ENCODE measurements around the gene UBTD2. TPM values are rescaled to one million over a fixed set of nuclear protein-coding genes. Genes with fewer than 3 reads are reported as not detected.

Gene UBTD2
- total and polyA plus RNA-seq, 2 of the 4 experiments (the other 2 are of a cell fraction) = 11.2 to 20.6 TPM

DNA sequence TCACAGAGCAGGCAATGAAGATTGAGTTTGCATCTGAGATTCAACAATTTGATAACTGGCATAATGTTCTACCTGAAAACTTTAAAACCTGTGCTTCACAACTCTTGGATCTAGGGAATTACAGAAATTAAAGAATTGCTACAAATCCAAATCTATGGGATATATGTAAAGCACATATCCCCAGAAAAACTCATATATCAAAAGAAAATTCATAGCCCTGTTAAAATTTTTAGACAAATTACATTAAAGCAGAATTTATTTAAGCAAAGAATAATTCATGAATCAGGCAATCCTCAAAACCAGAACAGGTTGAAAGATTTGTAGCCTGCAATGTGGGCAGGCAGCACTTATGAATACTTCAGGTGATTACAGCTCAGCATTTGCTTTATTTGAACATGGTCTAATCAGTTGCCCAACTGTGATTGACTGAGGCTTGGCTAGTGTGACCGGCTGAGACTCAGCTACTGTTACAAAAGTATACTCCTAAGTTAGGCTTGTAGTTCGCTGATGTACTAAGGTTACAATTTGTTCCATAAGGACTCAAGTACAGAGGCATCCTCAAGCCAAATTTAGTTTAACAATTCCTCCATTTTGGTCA lies 10.3 kb upstream of the UBTD2 start:
- ChIA-PET POLR2A (ENCODE audit: unreplicated experiment) (no interaction called here), CTCF (interaction anchor here (0.5 to 1.6 kb wide), 12 partner anchors 9 to 217 kb away, joined by 3 to 11 read pairs (median 4); no protein-coding TSS in a partner anchor)
- no peak overlapping the region for H3K27ac ChIP-seq (ENCODE audit: insufficient read depth, low read length)
- no peak overlapping the region for H3K56ac ChIP-seq (ENCODE audit: extremely low read depth, insufficient read depth, low read length)
- no peak overlapping the region for H2BK120ac ChIP-seq (ENCODE audit: low read depth, low read length)
- H3K4ac ChIP-seq (ENCODE audit: low read depth, low read length) = no peak overlapping the region
- no peak overlapping the region for H3K9ac ChIP-seq (ENCODE audit: low read depth, low read length)
- H3K9me3 ChIP-seq (ENCODE audit: control insufficient read depth, insufficient read depth, low read length) = no peaks in the 10 kb centered on the region
- no TSS peak for BruUV-seq (replicated peaks)
- H3K4me3 ChIP-seq (ENCODE audit: insufficient read depth, low read depth, low read length) = no peak overlapping the region
- H4K5ac ChIP-seq (ENCODE audit: low read depth, low read length) = no peak overlapping the region
- H4K20me1 ChIP-seq (ENCODE audit: insufficient read depth, low read length) = no peaks in the 10 kb centered on the region
- H3K27me3 ChIP-seq (ENCODE audit: control insufficient read depth, insufficient read depth, low read length) = 0 out of 2 replicates have a peak, but pooled peaks cover 2% of the 10 kb centered on the region
- TF ChIP-seq CEBPB (IDR thresholded peaks at IDR 0.05; ENCODE audit: low read depth, low read length) = no peak
- no peak for TF ChIP-seq CHD1 (IDR thresholded peaks at IDR 0.05; ENCODE audit: low read depth, low read length)
- no peak for TF ChIP-seq BHLHE40 (IDR thresholded peaks at IDR 0.05; ENCODE audit: low read depth, low read length)
- TF ChIP-seq, protein P1, sequence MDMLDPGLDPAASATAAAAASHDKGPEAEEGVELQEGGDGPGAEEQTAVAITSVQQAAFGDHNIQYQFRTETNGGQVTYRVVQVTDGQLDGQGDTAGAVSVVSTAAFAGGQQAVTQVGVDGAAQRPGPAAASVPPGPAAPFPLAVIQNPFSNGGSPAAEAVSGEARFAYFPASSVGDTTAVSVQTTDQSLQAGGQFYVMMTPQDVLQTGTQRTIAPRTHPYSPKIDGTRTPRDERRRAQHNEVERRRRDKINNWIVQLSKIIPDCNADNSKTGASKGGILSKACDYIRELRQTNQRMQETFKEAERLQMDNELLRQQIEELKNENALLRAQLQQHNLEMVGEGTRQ (IDR thresholded peaks at IDR 0.05; ENCODE audit: low read depth, low read length) = no peak
- TF ChIP-seq NFE2L2 (IDR thresholded peaks at IDR 0.05; ENCODE audit: low read depth, low read length) = no peak
- no peak for TF ChIP-seq RAD21 (IDR thresholded peaks at IDR 0.05; ENCODE audit: low read length)
- TF ChIP-seq SMC3 (IDR thresholded peaks at IDR 0.05; ENCODE audit: low read depth, low read length) = no peak
- no peak for TF ChIP-seq FOS (IDR thresholded peaks at IDR 0.05; ENCODE audit: low read depth, low read length)
- no peak for TF ChIP-seq MAFK (IDR thresholded peaks at IDR 0.05; ENCODE audit: low read depth, low read length)
- no peak for TF ChIP-seq RCOR1 (IDR thresholded peaks at IDR 0.05; ENCODE audit: insufficient replicate concordance, low read length)
- TF ChIP-seq, protein P2, sequence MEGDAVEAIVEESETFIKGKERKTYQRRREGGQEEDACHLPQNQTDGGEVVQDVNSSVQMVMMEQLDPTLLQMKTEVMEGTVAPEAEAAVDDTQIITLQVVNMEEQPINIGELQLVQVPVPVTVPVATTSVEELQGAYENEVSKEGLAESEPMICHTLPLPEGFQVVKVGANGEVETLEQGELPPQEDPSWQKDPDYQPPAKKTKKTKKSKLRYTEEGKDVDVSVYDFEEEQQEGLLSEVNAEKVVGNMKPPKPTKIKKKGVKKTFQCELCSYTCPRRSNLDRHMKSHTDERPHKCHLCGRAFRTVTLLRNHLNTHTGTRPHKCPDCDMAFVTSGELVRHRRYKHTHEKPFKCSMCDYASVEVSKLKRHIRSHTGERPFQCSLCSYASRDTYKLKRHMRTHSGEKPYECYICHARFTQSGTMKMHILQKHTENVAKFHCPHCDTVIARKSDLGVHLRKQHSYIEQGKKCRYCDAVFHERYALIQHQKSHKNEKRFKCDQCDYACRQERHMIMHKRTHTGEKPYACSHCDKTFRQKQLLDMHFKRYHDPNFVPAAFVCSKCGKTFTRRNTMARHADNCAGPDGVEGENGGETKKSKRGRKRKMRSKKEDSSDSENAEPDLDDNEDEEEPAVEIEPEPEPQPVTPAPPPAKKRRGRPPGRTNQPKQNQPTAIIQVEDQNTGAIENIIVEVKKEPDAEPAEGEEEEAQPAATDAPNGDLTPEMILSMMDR (conservative IDR thresholded peaks at IDR 0.05; ENCODE audit: low read depth, low read length) = no peak
- no peak for TF ChIP-seq MXI1 (IDR thresholded peaks at IDR 0.05; ENCODE audit: borderline replicate concordance, low read depth, low read length)
- TF ChIP-seq, protein P3, sequence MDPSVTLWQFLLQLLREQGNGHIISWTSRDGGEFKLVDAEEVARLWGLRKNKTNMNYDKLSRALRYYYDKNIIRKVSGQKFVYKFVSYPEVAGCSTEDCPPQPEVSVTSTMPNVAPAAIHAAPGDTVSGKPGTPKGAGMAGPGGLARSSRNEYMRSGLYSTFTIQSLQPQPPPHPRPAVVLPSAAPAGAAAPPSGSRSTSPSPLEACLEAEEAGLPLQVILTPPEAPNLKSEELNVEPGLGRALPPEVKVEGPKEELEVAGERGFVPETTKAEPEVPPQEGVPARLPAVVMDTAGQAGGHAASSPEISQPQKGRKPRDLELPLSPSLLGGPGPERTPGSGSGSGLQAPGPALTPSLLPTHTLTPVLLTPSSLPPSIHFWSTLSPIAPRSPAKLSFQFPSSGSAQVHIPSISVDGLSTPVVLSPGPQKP (IDR thresholded peaks at IDR 0.05; ENCODE audit: borderline replicate concordance, low read depth, low read length) = no peak
- no peak for TF ChIP-seq MAZ (IDR thresholded peaks at IDR 0.05; ENCODE audit: borderline replicate concordance, low read depth, low read length)
- TF ChIP-seq POLR2A (IDR thresholded peaks at IDR 0.05; ENCODE audit: low read depth, low read length) = no peak
- H3K4me1 ChIP-seq (ENCODE audit: control insufficient read depth, insufficient read depth, low read length) = no peaks in the 10 kb centered on the region
- no peak overlapping the region for H3K18ac ChIP-seq (ENCODE audit: low read depth, low read length)
- no peaks in the 10 kb centered on the region for H3K9me1 ChIP-seq (ENCODE audit: insufficient read depth, low read length)
- no peak overlapping the region for H3K14ac ChIP-seq (replicated peaks; ENCODE audit: low read depth, low read length)
- dilution Hi-C loops (cut with HindIII; ENCODE audit: low sequenced_read_pairs, unreplicated experiment) = no loop called here
- no peaks in the 10 kb centered on the region for H3K79me1 ChIP-seq (ENCODE audit: low read depth in 1 of 2, low read length in 2 of 2)
- H2BK15ac ChIP-seq (ENCODE audit: low read depth, low read length) = no peak overlapping the region
- intact Hi-C loops (cut with micrococcal nuclease) = loop anchor here (1.0 to 5.0 kb wide), 2 partner anchors 187 to 382 kb away; no protein-coding TSS in a partner anchor
- no peak overlapping the region for H3K4me2 ChIP-seq (ENCODE audit: low read depth, low read length)
- no peaks in the 10 kb centered on the region for H3K36me3 ChIP-seq (ENCODE audit: control insufficient read depth, insufficient read depth, low read length)
- H2BK5ac ChIP-seq (ENCODE audit: low read depth, low read length, poor library complexity, severe bottlenecking) = no peak overlapping the region
- DNase-seq = no peak
- in situ Hi-C loops (cut with MboI; ENCODE audit: low sequenced_read_pairs) = loop anchor here (25.0 kb wide), 1 partner anchor 882 kb away; the partner anchor contains the start of gene FGF18
- H2AK5ac ChIP-seq (ENCODE audit: low read depth, low read length) = no peak overlapping the region; the same call in 1 of the 2 replicates
- no peak overlapping the region for H4K8ac ChIP-seq (ENCODE audit: low read depth in 2 of 2, low read length in 2 of 2)
- H3K23ac ChIP-seq (ENCODE audit: low read depth, low read length) = no peak overlapping the region
- no peak overlapping the region for H2AK9ac ChIP-seq (replicated peaks; ENCODE audit: low read depth, low read length, poor library complexity)
- no peak overlapping the region for H2AFZ ChIP-seq (replicated peaks; ENCODE audit: low read length, poor library complexity)
- H4K91ac ChIP-seq (ENCODE audit: insufficient read depth, low read depth, low read length) = no peak overlapping the region
- no peak overlapping the region for H2BK20ac ChIP-seq (ENCODE audit: low read depth, low read length)
- no peak for ATAC-seq (ENCODE audit: low read depth)
- WGBS, 2 experiments (ENCODE audit: extremely low coverage in 2 of 2, insufficient read length in 1 of 2) = no CpG with 5 or more reads among the region's 2 CpGs
